EH (cell line): Measurements from ENCODE around the gene STK16.

Experiments
- DNase-seq: peaks from one replicate; pipeline ENCODE4 v3.0.0-alpha.2; 2015; ENCODE audit warnings: low read depth

Gene STK16

DNA sequence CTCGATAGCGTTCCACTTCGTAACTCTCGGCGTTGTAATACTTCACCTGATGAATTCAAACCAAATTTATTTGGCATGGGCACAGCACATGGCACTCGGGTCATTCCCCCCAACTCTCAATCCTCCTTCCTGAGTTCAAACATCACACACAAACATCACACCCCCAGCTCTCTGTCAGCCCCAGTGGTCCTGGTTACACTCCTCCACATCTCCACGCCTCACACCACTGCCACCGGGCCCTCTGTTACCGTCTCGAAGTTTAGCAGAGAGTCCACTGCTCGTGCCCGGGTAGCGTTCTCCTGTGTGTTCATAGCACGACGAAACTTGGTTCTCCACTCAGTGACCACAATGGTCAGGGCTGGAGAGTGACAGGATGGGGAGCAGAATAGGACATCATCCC is 31.1 kb upstream of the STK16 start:
- DNase-seq = no peak

DNA sequence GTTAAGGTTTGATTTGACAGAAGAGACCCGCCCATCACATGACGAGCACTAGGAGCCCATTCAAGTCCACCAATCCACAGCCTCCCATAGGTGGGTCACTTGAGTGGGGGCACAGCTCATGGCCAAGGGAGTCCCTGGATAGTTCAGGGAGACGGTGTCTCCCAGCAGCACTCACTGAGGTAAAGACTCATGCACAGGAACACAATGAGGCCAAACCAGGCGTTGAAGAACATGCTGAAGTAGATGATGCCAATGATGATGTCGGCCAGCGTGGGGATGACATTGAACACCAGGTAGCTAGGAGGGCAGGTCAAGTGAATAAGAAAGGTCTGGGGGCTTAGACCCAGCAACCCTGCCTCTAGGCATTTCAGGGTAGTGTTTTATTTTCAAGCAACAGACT is 30.5 kb upstream of the STK16 start:
- DNase-seq = no peak

DNA sequence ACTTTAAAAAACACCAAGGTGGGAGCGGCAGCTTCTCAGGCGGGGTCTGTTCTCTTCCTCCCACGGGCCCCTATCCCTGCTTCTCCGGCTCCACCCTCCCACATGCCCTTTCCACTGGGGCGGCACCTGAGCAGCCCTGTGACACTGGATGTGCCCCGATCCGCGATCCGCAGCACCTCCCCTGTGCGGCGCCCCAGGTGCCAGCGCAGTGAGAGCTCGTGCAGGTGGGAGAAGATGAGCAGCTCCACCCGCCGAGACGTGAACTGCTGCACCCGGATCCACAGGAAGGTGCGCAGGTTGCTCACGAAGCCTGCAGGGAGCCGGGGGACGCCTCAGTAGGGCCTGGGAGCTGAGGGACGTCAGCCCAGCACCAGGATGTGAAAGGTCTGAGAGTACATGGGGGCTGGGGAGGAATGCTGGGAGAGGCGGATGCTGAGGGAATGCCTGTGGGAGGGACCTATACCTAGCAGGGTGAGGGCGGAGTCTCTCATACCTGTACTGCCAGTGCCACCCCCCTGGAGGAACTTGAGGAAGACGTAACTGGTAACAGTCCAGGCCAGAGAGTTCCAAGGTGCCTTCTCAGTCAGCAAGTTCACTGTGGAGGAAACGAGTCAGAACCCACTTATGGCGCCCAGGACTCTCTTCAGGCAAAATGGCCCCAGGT is 29.3 kb upstream of the STK16 start:
- DNase-seq = no peak

DNA sequence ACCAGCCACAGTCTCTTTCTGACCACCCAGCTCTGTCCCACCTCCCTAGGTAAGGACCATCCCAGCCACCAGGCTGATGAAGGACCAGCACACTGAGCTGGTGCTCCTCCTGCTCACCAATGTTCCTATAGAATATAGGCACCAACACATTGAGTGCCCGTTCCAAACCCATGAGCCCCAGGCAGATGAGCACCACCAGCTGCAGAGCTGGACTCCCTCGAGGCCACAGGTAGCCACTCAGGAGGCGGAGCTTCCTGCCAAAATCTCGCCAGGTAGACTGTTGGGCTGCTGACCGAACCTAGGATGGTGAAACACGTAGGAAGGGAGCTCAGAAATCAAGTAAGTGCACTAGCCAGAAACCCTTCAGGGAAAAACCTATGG is 28.8 kb upstream of the STK16 start:
- DNase-seq = no peak

DNA sequence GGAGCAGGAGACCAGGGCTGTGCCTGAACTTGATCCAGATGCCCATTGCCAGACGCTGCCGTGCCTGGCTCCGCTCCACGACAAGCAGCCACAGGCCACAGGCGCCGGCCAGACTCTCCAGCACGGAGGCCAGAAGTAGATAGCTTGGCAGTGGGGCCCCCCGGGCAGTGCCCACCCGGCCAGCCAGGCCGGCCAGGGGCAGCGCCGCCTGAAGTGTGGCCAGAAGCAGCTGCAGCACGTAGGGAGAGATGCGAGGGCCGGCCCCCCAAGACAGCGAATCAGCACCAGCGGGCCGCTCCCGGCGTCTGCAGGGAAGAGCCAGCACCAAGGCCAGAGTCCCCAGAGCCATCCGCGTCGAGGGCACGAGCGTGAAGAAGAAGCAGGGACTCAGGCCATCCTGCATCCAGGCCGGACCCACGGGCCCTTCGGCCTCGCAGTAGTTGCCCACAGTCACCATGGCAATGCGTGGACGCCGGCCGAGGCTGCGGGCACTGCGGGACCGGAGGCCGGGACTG is 27.0 kb upstream of the STK16 start:
- peak; percentile 85 for DNase-seq

DNA sequence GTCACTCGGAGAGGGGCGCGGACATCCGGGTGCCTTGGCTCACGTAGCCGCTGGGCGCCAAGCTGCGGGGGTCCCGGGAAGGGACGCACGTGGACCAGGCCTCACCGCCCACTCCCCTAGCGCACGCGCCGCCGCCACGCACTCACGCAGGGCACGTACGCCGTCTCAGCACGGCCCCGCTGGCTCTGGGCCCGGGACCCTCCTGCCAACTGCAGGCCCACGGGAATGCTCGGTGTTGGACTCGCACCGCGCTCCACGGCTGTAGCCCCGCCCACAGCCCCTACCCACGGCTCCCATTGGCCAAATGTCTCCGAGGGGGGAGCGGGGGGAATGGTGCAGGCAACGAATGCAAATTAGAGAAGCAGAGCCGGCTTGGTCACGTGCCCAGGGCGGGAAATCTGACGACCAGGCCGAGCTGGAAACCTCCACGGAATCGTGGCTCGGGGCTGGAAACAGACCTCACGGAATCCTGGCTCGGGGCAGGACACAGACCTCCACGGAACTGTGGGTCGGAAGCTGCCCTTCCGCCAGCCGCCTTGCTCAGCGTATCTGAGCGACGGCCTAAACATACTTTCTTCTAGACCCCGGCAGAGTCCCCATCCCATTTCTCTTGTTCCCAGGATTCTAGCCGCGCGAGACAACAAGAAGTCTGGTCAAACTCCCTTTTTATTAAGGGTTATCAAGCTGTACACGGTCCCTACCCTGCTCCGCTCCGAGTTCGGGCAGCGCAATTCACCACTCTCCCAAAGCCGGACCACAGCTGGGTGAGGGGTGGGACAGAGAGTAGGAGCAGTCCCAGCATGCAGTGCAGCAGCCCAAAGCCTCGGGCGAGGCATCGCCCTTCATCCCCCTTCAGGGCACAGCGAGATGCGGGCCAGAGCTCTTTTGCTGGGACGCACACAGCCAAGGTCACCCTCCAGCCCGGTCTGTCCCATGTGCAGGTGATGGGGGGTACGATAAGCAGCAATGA is 26.3 kb upstream of the STK16 start, which contains the start of gene ABCB6:
Gene ABCB6 (minus strand): TSS at position 227 of the 970 bp plus-strand sequence. CDS start 285 bp downstream, outside the sequence.
- peak; percentile 95 for DNase-seq

DNA sequence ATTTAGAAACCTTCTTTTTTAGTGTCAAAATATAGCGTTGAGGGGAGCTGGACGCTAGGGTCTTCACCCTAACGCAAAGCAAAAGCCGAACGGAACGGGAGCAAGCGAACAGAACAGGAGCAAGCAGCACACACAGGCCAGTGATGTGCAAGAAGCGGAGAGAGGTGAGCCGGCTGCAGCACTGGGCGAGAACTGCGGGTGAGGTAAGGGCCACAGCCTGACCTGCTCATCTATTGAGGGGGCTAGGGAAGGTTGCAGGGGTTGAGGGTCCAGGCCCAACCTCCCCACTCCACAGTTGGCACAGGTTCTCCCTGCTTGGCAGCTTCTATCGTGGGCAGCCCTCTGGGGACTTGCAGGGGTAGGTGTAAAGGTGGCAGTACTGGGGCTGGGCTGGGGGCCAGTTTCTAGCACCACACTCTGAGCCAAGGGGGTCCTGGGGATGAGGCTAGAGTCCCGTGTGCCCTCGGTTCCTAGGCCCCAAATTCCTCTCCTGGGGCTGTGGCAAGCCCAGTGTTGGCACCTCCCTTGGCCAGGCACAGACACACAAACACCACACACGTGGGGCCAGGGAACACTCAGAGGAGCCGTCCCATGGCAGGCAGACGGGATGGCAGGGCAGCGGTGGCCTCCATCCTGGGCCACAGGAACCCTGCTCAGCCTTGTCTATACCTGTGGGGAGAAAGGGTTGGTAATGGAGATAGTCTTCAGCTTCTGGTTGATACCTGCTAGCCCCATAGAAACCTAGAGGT is 25.3 kb upstream of the STK16 start:
- DNase-seq = no peak

DNA sequence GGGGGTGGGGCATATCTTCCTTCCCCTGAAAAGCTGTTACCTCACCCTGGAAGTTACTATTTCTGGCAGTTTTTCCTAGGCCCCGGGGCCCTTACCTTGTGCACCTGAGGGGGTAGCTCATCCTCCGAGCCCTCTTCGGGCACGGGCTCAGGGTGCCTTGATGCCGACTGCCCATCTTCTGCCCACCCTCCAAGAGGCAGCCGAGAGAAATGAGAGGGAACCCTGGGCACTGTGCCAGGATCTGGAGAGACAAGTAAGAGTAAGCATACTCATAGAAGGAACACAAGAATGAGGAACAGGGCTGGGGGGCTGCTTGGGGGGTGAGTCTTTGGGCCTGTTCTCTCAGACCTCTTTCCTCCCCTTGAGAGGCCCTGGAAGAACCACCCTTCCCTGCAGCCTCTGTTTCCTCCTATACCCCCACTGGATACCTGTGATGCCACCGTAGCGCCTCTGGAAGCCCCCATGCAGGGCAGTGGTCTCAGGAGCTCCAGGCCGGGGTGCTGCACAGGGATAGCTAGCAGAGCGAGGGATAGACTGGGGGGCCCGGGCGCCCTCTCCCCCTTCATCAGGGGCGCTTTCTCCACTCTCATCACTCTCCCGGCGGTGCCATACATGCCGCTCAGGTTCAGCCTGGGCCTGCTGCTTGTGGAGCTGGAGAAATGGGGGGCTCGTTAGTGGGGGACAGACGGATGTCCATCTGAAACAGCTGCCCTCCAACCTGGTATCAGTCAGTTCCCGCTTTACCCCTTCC is 24.5 kb upstream of the STK16 start:
- no peak for DNase-seq

DNA sequence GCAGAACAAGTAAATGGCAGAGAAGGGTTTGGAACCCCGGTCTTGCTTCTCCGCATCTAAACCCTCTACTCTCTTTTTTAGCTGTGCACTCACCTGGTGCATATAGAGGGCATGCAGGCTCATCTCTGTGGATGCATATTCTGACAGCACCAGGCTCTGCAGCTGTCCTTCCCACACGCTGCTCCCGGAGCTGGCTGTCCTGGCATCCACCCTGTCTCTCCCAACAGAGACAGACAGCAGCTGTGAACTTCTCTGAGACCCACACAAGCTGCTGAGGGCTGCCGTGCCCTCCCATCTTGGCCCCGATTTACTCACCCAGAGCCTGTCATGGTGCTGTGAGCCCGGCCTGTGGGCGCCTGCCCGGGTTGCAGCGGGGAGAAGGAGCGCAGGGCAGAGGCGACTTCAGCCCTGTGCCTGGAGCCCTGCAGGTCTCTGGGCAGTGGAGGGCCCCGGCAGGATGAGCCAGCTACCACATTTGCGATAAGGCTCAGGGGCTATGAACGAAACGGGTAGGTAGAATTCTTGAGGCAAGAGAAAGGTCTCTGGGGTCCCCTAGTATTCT is 23.2 kb upstream of the STK16 start:
- DNase-seq = no peak

DNA sequence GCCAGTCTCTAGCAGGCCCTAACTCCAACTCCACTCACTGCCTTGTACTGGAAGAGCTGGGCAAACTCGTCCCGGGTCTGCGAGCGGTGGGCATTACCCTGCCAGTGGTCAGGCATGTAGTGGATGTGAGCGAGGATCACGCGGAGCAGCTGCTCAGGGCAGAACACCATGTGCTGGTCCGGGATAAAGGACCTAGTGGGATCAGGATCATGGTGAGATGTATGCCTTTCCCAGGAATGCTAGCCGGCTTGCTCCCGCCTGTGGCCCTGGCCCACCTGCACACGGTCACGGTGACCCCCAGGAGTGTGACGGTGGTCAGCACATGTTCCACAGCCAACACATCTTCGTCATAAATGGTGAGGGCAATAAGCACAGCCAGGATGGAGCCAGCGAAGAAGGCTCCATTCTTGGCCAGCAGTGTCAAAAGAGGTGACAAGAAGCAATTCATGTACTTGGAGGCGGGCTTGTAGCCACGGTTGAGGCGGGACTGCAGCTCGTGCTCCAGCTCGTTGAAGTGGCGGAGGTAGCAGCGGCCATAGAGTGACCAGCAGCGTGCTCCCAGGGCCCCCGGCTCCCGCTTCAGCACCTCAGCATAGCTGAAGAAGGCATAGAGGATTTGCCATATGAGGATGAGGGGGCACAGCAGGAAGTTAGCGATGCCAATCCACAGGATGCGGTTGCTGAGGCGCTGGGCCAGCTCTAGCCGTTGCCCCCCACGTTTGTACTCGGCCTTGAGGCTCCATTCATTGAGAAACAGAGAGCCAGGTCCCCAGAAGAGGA is 21.3 kb upstream of the STK16 start:
- DNase-seq = no peak

DNA sequence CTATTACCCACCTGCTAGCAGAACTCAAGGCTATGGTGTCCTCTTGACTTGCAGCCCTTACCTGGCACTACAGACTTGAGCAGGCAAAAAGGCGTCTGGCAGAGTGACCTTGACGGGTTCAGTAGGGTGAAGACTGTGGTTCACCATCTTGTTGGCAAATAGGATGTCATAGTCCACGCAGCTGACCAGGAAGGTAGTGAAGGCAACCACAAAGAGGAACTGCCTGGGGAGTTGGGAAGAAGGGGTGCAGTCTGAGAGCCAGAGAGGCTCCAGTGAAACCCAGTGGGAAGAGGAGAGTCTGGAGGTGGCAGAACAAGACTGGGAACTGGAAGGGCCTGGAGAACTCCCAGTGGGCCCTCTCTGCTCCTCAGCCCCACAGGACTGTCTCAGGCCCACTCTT is 19.9 kb upstream of the STK16 start:
- DNase-seq = no peak

DNA sequence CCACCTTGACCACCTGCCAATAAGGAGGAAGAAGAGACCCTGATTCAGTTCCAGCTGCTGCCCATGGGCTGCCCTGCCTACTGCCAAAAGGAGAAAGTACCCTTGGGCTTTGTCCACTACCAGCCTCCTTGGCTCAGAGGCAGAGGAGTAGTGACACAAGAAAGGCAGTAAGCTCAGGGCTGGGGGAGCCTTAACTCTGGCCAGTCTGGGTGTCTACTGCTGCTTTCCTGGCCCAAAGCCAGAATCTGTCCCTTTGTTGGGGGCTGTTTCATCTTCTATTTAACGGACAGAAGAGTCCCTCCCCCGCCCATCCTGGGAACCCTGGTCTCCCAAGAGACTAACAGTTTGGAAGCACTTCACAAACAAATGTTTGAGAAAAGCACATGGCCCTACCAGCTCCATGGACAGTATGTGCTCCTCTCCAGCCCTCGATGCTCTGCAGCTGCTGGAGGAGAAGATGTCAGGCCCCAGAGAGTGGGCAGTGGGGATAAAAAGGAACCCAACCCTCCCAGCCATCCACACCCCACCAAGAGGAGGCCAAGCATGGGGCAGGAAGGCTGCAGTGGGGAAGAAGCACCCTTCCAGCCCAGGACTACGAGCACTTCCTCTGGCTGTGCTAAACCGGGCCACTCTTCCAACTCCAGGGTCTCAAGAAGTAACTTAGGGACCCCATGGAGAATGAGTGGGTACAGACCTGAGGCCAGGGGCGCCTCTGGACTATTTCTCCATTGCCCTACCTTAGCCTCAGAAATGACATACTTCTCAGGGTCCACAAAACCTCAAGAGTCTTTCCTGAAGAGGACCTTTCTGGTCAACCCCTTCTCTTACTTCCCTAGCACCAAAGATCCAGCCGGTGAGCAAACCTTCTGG is 17.0 kb upstream of the STK16 start:
- DNase-seq = peak; percentile 22

DNA sequence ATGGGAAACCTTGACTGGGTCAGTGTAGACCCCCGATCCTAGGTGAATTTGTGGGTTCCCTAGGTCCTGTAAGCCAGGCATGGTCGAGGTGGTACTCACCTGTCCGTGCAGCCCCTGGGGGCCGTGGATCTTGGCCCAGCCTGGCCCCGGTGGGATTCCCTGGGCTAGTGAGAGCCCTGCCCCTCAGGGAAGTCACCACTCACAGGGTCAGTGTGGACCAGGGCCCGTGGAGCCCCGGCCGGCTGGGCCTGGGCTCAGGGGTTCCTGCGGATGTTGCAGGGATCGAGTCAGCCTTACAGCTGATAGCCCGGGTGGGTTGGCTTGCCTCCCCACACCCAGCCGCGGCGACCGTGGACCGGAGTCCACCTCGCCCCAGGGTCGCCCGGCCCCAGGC is 16.4 kb upstream of the STK16 start:
- no peak for DNase-seq

DNA sequence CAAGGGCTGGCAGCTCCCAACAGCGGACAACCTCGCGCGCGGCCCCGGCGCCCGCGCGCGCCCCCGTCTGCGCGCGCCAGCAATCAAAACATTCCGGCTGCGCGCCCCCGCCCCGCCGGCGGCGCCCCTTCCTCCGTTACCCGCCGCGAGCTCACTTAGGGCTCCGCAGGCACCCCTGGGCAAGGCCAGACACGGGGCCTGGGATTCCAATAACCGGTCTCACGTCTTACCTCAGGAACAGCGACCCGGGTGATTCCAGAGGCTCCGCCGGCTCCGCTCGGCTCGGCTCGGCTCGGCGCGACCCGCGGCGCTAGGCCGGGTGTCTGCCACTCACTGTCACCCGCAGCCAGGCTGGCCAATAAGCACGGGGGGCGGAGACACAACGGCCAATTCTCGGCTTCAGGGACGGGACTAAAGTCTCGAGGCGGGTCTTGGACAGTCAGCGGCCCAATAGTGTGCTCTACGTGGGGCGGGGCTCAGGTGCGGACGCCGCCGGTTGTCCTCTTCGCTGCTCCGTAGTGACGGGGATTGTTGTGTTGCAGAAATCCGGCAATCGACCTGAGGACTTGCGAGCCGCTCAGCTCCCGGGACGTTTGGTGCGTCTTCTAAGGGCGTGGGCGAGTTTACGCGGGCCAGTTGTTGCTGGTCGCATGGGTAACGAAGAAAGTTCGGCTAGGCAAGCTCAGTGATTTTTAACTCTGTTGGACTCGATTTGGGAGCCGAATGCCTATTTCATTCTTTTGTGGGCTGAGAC is 15.8 kb upstream of the STK16 start, which contains the start of the genes ANKZF1 and ATG9A:
Gene ANKZF1 (plus strand): TSS at position 502 of the 754 bp plus-strand sequence. CDS start 452 bp downstream, outside the sequence.
Gene ATG9A (minus strand): TSS at position 332 of the 754 bp plus-strand sequence. CDS start 1,612 bp downstream, outside the sequence.
- peak; percentile 99 for DNase-seq

DNA sequence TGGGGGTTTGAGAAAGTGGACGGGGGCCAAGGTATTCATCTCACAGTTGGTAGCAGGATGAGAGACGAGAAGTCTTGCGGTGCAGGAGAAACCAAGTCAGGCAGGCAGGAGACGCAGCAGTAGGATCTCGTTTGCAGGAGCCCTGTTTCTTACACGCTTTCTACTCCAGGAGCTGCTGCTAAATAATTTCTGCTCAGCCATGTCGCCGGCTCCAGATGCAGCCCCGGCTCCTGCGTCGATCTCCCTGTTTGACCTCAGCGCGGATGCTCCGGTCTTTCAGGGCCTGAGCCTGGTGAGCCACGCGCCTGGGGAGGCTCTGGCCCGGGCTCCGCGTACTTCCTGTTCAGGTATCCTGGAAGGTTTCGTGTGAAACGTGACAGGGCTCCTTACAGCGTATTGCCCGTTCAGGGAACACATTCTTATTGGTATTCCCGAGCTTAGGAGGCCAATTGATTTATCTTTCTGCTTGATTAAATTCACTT is 15.2 kb upstream of the STK16 start:
- peak; percentile 65 for DNase-seq

DNA sequence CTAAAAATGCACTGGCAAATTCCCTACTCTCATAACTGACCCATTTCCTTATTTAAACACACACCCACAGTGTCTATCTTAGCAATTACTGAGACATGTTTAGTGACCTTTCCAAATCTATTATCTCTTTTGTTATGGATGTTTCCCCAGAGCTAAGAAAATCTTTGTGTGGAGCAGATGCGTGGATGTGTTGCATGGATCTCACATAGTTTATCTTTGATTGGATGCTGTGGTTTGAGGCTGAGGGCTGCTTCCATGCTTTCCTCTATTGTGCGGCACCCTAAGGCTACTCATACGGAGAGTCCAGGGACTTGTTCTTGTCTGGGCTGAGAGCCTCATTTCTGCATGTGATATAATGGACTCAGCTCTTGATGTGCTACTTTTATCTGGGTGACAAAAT is 10.9 kb upstream of the STK16 start:
- DNase-seq = no peak

DNA sequence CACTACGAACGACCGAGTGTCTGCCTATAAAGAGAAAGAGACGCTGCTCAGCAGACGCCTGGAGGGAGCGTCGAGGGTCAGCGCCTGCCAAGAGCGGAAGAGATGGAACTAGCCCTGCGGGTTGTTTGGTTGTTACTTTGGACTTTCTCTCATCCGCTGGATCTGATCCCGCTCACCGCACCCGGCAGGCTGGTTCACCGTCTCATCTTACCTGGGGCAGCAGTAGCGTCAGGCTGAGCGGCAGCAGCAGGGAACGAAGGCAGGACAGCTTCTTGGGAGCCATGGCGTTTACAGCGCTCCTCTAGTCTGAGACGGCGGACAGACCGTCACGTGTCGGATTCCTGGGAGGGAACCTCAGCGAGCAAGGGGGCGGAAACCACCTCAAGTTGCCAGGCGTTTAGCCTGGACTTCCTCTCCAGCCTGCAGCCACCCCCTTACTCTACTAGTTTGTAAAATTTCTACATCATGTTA is 2.0 kb upstream of the STK16 start:
- DNase-seq = no peak

DNA sequence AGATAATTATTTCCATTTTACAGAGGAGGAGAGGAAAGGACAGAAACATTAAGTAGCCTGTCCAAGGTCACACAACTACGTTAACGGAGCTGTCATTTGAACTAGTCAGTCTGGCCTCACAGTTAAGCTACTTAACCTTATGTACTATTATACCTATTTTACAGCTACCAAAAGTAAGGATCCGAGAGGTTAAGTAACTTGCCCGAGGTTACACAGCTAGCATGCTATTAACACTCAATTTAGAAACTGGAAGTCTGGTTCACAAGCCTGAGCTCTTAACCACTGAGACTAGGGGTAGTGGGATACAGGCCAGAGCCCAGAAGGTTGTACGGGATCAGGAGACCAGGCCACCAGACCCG is 511 bp upstream of the STK16 start:
- DNase-seq = no peak
